H1 (cell line): ENCODE data around the gene COL27A1. TPM values are rescaled to one million over a fixed set of nuclear protein-coding genes. Genes with fewer than 3 reads are reported as not detected.

ENCODE experiments used
- CBX8 ChIP-seq: fragments of 300-800, 300-1000 bp; sonication (generic); IDR thresholded peaks from 2 replicates; pipeline ENCODE4 v1.7.1; 2016; ENCODE audit warnings: low read depth, low read length, borderline replicate concordance
- JUN ChIP-seq: IDR thresholded peaks from 2 replicates; pipeline ENCODE4 v1.6.1; 2011; ENCODE audit warnings: low read depth, mild to moderate bottlenecking, improper control_type of control experiment, low read length
- RXRA ChIP-seq: IDR thresholded peaks from 2 replicates; pipeline ENCODE4 v1.6.1; 2011; ENCODE audit warnings: low read depth, mild to moderate bottlenecking, low read length, moderate library complexity; ENCODE audit not compliant: insufficient read depth
- TBP ChIP-seq: IDR thresholded peaks from 2 replicates; pipeline ENCODE4 v1.6.1; 2011; ENCODE audit warnings: low read depth, low read length, improper control_type of control experiment
- polyA plus RNA-seq, 7 experiments: library from polyadenylated mRNA; depleted of rRNA in 3 of 7; stranded (reverse) in 5 of 7; unstranded in 2 of 7; fragments of >200 nt in 5 of 7; fragments of 200-250 nt in 2 of 7; gene quantifications; 1 replicate in 5 of 7; 2 replicates in 1 of 7; 4 replicates in 1 of 7; pipeline versions ENCODE4 v1.2.1 to v1.2.3, GENCODE V29; 2011 to 2013; ENCODE audit warnings: missing spikeins in 2 of 7, mixed read lengths in 2 of 7
- total RNA-seq: library from RNA; stranded (reverse); fragmentation: NEBNext Ultra II Directional; extraction: Animal tissue kit (Norgen Biotek cat#: 25700); gene quantifications from 2 replicates; pipeline ENCODE4 v1.2.1, GENCODE V29; 2021
- TF ChIP-seq, protein P1 (sequence below): fragments of 300-600 bp; sonication (generic); IDR thresholded peaks from 2 replicates; pipeline ENCODE4 v1.7.1; 2012; ENCODE audit warnings: low read length, moderate library complexity, mild to moderate bottlenecking, inconsistent platforms; ENCODE audit not compliant: insufficient replicate concordance

Gene COL27A1
- total and polyA plus RNA-seq, 2 of the 8 experiments (the other 6 are each of a cell fraction or from before 2014, with no cell fraction given): 15.1 to 22.8 TPM

DNA sequence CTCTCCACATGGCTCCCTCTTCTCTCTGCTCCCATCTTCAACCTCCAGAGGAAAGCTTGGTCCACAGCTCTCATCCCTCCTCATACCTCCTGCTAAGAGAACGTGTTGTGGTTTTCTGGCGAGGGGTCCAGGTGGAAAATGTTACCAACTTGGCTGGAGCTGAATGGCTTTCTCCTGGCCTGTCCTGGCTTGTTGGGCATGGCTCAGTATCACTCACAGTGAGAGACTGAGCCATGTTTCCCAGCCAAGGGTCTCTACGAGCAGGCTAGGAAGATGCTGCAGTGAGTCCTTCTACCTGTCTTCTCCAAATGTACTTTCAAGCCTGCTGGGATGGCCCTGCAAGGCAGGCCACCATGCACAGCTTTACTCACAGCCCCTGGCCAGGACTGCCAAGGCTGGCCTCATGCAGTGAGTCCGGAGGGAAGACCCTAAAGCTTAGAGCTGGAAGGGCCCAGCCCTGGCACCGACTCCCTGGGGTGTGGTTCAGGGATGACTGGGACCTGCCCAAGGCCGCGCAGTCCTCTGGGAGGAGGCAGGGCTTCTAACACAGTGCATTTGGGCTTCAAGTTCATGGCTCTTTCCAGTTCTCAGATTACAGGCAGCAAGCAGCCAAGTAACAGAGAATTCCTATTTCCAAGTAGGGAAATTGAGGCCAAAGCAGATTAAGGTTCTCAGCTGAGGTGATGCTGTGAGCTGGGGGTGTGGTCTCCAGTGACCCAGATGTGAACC is 59.5 kb downstream of the COL27A1 start (continued):
- TF ChIP-seq, protein P1, sequence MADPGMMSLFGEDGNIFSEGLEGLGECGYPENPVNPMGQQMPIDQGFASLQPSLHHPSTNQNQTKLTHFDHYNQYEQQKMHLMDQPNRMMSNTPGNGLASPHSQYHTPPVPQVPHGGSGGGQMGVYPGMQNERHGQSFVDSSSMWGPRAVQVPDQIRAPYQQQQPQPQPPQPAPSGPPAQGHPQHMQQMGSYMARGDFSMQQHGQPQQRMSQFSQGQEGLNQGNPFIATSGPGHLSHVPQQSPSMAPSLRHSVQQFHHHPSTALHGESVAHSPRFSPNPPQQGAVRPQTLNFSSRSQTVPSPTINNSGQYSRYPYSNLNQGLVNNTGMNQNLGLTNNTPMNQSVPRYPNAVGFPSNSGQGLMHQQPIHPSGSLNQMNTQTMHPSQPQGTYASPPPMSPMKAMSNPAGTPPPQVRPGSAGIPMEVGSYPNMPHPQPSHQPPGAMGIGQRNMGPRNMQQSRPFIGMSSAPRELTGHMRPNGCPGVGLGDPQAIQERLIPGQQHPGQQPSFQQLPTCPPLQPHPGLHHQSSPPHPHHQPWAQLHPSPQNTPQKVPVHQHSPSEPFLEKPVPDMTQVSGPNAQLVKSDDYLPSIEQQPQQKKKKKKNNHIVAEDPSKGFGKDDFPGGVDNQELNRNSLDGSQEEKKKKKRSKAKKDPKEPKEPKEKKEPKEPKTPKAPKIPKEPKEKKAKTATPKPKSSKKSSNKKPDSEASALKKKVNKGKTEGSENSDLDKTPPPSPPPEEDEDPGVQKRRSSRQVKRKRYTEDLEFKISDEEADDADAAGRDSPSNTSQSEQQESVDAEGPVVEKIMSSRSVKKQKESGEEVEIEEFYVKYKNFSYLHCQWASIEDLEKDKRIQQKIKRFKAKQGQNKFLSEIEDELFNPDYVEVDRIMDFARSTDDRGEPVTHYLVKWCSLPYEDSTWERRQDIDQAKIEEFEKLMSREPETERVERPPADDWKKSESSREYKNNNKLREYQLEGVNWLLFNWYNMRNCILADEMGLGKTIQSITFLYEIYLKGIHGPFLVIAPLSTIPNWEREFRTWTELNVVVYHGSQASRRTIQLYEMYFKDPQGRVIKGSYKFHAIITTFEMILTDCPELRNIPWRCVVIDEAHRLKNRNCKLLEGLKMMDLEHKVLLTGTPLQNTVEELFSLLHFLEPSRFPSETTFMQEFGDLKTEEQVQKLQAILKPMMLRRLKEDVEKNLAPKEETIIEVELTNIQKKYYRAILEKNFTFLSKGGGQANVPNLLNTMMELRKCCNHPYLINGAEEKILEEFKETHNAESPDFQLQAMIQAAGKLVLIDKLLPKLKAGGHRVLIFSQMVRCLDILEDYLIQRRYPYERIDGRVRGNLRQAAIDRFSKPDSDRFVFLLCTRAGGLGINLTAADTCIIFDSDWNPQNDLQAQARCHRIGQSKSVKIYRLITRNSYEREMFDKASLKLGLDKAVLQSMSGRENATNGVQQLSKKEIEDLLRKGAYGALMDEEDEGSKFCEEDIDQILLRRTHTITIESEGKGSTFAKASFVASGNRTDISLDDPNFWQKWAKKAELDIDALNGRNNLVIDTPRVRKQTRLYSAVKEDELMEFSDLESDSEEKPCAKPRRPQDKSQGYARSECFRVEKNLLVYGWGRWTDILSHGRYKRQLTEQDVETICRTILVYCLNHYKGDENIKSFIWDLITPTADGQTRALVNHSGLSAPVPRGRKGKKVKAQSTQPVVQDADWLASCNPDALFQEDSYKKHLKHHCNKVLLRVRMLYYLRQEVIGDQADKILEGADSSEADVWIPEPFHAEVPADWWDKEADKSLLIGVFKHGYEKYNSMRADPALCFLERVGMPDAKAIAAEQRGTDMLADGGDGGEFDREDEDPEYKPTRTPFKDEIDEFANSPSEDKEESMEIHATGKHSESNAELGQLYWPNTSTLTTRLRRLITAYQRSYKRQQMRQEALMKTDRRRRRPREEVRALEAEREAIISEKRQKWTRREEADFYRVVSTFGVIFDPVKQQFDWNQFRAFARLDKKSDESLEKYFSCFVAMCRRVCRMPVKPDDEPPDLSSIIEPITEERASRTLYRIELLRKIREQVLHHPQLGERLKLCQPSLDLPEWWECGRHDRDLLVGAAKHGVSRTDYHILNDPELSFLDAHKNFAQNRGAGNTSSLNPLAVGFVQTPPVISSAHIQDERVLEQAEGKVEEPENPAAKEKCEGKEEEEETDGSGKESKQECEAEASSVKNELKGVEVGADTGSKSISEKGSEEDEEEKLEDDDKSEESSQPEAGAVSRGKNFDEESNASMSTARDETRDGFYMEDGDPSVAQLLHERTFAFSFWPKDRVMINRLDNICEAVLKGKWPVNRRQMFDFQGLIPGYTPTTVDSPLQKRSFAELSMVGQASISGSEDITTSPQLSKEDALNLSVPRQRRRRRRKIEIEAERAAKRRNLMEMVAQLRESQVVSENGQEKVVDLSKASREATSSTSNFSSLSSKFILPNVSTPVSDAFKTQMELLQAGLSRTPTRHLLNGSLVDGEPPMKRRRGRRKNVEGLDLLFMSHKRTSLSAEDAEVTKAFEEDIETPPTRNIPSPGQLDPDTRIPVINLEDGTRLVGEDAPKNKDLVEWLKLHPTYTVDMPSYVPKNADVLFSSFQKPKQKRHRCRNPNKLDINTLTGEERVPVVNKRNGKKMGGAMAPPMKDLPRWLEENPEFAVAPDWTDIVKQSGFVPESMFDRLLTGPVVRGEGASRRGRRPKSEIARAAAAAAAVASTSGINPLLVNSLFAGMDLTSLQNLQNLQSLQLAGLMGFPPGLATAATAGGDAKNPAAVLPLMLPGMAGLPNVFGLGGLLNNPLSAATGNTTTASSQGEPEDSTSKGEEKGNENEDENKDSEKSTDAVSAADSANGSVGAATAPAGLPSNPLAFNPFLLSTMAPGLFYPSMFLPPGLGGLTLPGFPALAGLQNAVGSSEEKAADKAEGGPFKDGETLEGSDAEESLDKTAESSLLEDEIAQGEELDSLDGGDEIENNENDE: no peak
- TF ChIP-seq RXRA: no peak
- TF ChIP-seq CBX8: no peak
- no peak for TF ChIP-seq TBP
- TF ChIP-seq JUN: no peak
- TF ChIP-seq, all 59 proteins: peak for 0
